GM12872 (cell line): ENCODE measurements around the gene ISCA2.

Source experiments
- CTCF ChIP-seq: IDR thresholded peaks from 3 replicates; pipeline ENCODE4 v1.5.1; 2011; ENCODE audit warnings: low read depth, mild to moderate bottlenecking, low read length, moderate library complexity; ENCODE audit not compliant: insufficient read depth

The ISCA2 gene

GRCh38 chr14:74475678-74476077 lies 17.9 kb upstream of the ISCA2 start:
- TF ChIP-seq CTCF = no peak

- no peak for TF ChIP-seq CTCF
Observed at GRCh38 chr14:74476107-74476506, 17.5 kb upstream of the ISCA2 start.

- TF ChIP-seq CTCF = no peak
Observed at GRCh38 chr14:74476607-74477006, 17.0 kb upstream of the ISCA2 start.

- TF ChIP-seq CTCF = peak; percentile 36; the same call in 2 of the 3 replicates
Observed at GRCh38 chr14:74478996-74479635, 14.4 kb upstream of the ISCA2 start.

GRCh38 chr14:74480046-74480445 lies 13.5 kb upstream of the ISCA2 start:
- no peak for TF ChIP-seq CTCF

- TF ChIP-seq CTCF = no peak
Observed at GRCh38 chr14:74482571-74482970, 11.0 kb upstream of the ISCA2 start.

GRCh38 chr14:74483321-74483720 lies 10.2 kb upstream of the ISCA2 start:
- no peak for TF ChIP-seq CTCF
